Measurements from ENCODE around the gene SLC12A6.
"Not testable (repeated sequence)": the region's sequence is repeated elsewhere in the genome, so short reads cannot be mapped to it uniquely, and the experiment has no call there.

SLC12A6 gene

GRCh38 chr15:34358367-34358766 is 20.8 kb upstream of the SLC12A6 start:
- no peak for DNase-seq (ENCODE audit: low read depth in 4 of 4, low spot score in 1 of 4)

DNA sequence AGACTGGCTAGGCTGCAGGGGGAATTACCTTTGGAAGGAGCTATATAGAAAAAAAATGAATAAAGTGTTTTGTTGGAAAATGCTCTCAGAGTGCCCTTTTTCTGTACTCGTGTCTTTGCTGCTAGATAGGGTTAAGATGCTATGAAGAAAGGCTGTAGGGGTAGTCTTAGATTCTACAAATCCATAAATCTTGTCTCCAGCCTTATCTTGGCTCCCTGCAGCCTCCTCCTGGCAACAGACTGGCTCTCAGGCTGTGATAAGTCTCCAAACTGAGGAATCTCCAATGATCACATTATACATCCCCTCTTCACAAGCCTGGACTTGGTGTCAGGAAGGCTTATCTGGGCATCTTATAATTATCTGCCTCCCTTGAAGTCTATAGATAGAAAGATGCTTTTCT is 20.1 kb upstream of the SLC12A6 start:
- DNase-seq (ENCODE audit: low read depth in 4 of 4, low spot score in 1 of 4), result no peak

DNA sequence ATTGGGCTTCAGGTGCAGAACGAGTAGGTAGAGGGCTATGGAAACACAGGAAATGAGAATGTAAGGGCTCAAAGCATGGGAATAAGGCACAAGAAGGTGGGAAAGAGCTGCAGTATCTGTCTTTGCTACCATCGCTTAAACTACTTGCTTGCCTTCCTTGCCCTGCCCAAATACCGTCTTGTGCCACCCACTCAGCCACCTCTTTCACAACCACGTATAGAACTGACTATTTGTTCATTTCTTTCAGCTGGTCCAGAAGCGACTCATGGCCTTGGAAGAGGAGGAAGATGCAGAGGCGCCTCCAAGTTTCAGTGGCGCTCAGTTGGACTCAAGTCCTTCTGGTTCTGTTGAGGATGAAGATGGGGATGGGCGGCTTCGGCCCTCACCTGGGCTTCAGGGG is 17.7 kb upstream of the SLC12A6 start:
- DNase-seq (ENCODE audit: low read depth in 4 of 4, low spot score in 1 of 4), result no peak

DNA sequence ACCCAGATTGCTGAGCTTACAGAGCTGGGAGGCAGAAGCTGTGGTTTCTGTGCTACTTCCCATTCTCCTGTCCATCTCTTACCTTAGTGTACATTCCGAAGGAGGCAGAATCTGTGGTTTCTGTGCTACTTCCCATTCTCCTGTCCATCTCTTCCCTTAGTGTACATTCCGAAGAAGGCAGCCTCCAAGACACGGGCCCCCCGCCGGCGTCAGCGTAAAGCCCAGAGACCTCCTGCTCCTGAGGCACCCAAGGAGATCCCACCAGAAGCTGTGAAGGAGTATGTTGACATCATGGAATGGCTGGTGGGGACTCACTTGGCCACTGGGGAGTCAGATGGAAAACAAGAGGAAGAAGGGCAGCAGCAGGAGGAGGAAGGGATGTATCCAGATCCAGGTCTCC is 16.7 kb upstream of the SLC12A6 start:
- no peak for DNase-seq (ENCODE audit: low read depth in 4 of 4, low spot score in 1 of 4)

DNA sequence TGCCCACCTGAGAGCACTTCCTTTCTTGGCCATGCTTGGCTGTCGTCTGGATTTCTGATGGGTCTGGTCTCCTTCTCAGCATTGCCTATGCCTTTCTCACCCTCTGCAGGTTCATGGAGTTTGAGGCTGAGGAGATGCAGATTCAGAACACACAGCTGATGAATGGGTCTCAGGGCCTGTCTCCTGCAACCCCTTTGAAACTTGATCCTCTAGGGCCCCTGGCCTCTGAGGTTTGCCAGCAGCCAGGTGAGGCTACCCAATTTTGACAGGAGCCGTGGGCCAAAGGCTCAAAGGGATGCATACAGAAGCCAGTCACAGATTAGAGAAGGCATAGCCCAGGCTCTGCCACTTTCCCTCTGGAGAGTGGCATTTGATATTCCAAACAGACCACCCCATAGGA is 16.0 kb upstream of the SLC12A6 start:
- no peak for DNase-seq (ENCODE audit: low read depth in 4 of 4, low spot score in 1 of 4)

DNA sequence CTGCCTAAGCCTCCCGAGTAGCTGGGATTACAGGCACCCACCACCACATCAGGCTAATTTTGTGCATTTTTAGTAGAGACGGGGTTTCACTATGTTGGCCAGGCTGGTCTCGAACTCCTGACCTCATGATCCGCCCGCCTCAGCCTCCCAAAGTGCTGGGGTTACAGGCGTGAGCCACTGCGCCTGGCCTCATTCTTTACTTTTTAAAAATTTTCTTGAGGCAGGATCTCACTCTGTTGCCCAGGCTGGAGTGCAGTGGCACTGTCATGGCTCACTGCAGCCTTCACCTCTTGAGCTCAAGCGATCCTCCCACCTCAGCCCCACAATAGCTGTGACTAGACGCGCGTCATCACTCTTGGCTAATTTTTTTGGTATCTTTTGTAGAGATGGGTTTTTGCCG is 15.4 kb upstream of the SLC12A6 start:
- not testable (repeated sequence) for DNase-seq (ENCODE audit: low read depth in 4 of 4, low spot score in 1 of 4)

DNA sequence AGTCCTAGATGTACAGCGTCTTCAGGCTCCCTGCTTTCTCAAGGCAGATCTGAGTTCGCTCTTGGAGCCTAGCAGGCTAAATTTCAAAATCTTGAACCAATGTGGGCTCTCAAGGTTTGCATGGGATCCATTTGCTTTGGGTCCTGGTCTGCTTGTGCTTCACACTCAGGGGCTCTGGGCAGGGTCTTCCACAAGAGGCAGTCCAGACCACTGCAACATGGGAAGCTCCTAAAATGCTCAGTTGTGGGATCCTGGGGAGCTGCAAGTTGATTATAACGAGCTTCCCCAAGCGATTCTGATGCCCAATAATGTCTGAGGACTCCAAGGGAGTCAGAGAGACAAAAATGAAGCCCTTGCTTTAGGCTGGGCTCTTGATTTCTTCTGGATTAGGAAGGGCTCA is 12.2 kb upstream of the SLC12A6 start:
- DNase-seq (ENCODE audit: low read depth in 4 of 4, low spot score in 1 of 4), result no peak

GRCh38 chr15:34348735-34349300 is 11.2 kb upstream of the SLC12A6 start:
- no peak for DNase-seq (ENCODE audit: low read depth in 4 of 4, low spot score in 1 of 4)

DNA sequence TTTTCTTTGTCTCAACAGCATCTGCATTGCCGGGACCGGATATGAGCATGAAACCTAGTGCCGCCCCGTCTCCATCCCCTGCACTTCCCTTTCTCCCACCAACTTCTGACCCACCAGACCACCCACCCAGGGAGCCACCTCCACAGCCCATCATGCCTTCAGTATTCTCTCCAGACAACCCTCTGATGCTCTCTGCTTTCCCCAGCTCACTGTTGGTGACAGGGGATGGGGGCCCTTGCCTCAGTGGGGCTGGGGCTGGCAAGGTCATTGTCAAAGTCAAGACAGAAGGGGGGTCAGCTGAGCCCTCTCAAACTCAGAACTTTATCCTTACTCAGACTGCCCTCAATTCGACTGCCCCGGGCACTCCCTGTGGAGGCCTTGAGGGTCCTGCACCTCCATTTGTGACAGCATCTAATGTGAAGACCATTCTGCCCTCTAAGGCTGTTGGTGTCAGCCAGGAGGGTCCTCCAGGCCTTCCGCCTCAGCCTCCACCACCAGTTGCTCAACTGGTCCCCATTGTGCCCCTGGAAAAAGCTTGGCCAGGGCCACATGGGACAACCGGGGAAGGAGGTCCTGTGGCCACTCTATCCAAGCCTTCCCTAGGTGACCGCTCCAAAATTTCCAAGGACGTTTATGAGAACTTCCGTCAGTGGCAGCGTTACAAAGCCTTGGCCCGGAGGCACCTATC is 10.5 kb upstream of the SLC12A6 start:
- no peak for DNase-seq (ENCODE audit: low read depth in 4 of 4, low spot score in 1 of 4)

DNA sequence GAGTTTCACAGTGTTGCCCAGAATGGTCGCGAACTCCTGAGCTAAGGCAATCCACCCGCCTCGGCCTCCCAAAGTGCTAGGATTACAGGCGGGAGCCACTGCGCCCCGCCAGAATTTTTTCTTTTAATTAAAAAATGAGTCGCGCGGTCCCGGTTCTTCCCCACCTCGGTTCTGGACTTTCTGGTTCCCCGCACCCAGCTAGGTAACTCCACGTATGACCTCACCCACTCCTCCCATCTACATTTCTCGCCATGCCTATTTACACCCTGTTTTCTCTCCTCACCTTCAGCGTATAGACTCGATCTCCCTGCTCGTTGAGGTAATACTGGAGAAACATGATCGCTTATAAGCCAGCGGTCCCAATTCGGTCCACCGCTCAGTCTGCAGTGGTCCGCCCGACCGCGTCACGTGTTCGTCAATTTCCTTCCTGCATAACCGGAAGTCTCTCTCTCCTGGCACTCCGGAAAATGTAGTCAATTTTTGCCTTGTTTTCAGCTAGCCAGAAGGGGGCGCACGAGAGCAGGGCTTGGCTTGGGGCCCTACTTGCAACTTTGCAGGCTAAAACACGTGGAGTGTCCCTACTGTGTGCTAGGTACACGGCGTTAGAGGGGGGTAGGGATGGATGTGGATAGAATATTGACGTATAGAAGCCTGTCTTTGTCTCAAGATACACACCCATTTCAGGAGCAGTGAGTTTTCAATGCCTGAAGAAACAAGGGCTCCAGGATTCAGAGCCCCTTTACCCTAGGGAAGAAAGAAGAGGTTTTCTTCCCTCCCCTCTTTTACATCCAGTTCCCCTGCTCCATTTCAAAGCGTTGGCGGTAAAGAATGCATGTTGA is 5.4 kb upstream of the SLC12A6 start, which contains the start of the genes NOP10 and NUTM1:
NOP10 (minus strand) TSS at position 400 of the 839 bp plus-strand sequence; CDS start at position 337, 63 bp downstream.
NUTM1 (plus strand) TSS at position 579 of the 839 bp plus-strand sequence. CDS start 382 bp downstream, outside the sequence.
- DNase-seq (ENCODE audit: low read depth in 4 of 4, low spot score in 1 of 4), result peak; percentile 93 to 98 (median 96)

GRCh38 chr15:34342213-34342736 is 4.7 kb upstream of the SLC12A6 start:
- not testable (repeated sequence) for DNase-seq (ENCODE audit: low read depth in 4 of 4, low spot score in 1 of 4)

- no peak for DNase-seq (ENCODE audit: low read depth in 4 of 4, low spot score in 1 of 4)
Observed at GRCh38 chr15:34341381-34342212, 4.0 kb upstream of the SLC12A6 start.

DNA sequence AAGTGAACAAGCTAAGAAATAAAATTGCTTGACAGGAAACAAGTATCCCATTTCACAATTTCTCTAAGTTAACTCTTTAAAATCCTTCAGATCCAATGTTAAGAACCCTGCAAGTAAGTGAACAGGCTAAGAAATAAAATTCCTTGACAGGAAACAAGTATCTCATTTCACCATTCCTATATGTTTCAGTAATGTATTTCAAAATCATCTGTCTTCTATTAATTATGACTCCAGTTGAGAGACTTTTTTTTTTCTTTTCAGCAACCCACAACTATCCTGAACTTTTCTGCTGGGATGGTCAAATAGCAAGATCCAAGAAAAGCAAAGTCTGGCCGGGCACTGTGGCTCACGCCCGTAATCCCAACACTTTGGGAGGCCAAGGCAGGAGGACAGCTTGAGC is 2.4 kb upstream of the SLC12A6 start:
- DNase-seq (ENCODE audit: low read depth in 4 of 4, low spot score in 1 of 4), result no peak

GRCh38 chr15:34338347-34338746 is 766 bp upstream of the SLC12A6 start:
- DNase-seq (ENCODE audit: low read depth in 4 of 4, low spot score in 1 of 4), result no peak

GRCh38 chr15:34336991-34337556 is 507 bp downstream of the SLC12A6 start:
- no peak for DNase-seq (ENCODE audit: low read depth in 4 of 4, low spot score in 1 of 4)

DNA sequence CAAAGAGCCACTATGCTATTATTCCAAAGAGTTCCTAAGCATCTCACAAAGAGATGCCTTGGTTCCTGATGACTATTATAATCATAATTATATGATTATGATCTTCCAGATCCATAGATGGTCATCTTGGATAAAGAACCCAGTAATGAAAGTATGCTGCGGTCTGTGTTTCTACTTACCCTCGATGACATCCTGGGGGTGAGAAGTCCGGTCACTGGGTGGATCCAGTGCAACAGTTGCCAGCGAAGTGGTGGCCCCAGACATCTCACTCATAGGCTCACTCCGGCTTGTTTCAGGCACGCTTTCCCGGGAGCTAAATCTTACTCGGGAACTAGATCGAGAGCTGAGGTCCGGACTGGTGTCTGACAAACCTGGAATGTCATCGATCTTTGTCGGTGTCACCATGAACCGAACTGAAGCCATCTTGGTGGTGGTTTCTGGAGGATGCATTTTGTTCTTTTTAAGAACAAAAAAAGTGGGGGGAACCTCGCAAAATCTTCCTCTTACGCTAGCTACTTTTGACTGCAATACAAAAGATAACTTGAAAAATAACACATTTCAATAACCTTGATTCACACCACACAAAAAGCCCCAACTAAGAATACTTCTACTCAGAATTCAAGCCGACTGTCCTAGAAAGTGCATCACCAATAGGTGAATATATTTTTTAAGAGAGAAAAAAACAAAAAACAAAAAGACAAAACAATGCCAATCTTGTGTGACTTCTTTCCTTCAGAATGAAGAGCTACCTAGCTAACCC is 1.2 kb downstream of the SLC12A6 start:
- no peak for DNase-seq (ENCODE audit: low read depth in 4 of 4, low spot score in 1 of 4)

- DNase-seq (ENCODE audit: low read depth in 4 of 4, low spot score in 1 of 4), result no peak
Observed at GRCh38 chr15:34335176-34336032, 2.2 kb downstream of the SLC12A6 start.

DNA sequence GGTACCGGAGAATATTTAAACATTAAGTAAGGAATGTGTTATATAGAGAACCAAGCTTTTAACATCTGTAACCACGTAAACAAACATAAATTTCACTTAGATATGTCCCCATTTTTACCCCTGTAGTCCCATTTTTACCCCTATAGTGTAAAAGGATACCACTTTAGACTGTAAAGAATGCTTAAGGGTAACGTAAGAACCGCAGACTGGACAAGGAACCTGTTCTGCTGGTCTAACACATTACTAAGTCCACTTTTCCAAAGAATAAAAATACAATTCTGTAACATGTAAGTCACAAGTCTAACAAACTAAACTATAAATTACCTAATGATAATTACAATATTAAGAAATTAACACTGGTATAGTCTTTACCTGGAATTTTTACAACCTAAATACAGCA is 2.9 kb downstream of the SLC12A6 start:
- no peak for DNase-seq (ENCODE audit: low read depth in 4 of 4, low spot score in 1 of 4)

Measured in stimulated activated CD4-positive, alpha-beta T cell treated with anti-CD3 and anti-CD28 coated beads, Interleukin-1b, Interleukin-23, amount 100 ng/mL, for 24 hours (primary cell).